PC-3 (cell line): ENCODE data around the gene NDUFC2.

Experiments
- EZH2 ChIP-seq: fragments of 300-600 bp; sonication (generic); IDR thresholded peaks from one replicate; pipeline ENCODE4 v1.6.1; 2017; ENCODE audit warnings: antibody characterized with exemption, mild to moderate bottlenecking, low read length; ENCODE audit not compliant: unreplicated experiment
- EZH2phosphoT487 ChIP-seq: fragments of 300-600 bp; sonication (generic); IDR thresholded peaks from 2 replicates; pipeline ENCODE4 v1.6.1; 2018; ENCODE audit warnings: mild to moderate bottlenecking, antibody characterized with exemption, low read length, borderline replicate concordance
- TF ChIP-seq, protein P1 (sequence below): fragments of 300-600 bp; sonication (generic); conservative IDR thresholded peaks from 2 replicates; pipeline ENCODE4 v1.5.1; 2017; ENCODE audit warnings: antibody characterized with exemption, low read depth, mild to moderate bottlenecking, low read length

DNA sequence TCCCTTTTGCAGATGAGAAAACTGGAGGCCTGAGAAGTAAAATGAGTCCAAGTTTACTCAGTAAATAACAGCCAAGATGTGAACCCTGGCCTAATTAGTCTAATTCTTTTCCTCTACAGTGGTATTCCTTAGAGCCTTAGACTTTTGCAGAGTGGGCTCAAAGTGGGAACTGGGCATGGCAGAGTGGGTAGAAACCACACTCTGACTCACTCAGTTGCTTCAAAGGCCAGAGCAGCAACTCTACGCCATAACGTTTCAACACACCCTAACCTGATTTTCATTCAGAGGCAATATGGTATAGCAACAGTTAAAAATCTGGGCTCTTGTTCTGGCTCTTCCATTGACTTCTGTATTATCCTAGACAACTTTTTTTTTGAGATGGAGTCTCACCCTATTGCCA is 13.2 kb downstream of the NDUFC2 start:
- TF ChIP-seq, protein P1, sequence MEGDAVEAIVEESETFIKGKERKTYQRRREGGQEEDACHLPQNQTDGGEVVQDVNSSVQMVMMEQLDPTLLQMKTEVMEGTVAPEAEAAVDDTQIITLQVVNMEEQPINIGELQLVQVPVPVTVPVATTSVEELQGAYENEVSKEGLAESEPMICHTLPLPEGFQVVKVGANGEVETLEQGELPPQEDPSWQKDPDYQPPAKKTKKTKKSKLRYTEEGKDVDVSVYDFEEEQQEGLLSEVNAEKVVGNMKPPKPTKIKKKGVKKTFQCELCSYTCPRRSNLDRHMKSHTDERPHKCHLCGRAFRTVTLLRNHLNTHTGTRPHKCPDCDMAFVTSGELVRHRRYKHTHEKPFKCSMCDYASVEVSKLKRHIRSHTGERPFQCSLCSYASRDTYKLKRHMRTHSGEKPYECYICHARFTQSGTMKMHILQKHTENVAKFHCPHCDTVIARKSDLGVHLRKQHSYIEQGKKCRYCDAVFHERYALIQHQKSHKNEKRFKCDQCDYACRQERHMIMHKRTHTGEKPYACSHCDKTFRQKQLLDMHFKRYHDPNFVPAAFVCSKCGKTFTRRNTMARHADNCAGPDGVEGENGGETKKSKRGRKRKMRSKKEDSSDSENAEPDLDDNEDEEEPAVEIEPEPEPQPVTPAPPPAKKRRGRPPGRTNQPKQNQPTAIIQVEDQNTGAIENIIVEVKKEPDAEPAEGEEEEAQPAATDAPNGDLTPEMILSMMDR, result no peak
- no peak for TF ChIP-seq EZH2
- no peak for TF ChIP-seq EZH2phosphoT487
